ENCODE results near the gene SCCPDH.
A peak's percentile ranks its signal among the peaks of the same experiment; 100 is the strongest.

Gene SCCPDH

GRCh38 chr1:246772686-246773085 is 48.5 kb downstream of the SCCPDH start:
- TF ChIP-seq, protein P1, sequence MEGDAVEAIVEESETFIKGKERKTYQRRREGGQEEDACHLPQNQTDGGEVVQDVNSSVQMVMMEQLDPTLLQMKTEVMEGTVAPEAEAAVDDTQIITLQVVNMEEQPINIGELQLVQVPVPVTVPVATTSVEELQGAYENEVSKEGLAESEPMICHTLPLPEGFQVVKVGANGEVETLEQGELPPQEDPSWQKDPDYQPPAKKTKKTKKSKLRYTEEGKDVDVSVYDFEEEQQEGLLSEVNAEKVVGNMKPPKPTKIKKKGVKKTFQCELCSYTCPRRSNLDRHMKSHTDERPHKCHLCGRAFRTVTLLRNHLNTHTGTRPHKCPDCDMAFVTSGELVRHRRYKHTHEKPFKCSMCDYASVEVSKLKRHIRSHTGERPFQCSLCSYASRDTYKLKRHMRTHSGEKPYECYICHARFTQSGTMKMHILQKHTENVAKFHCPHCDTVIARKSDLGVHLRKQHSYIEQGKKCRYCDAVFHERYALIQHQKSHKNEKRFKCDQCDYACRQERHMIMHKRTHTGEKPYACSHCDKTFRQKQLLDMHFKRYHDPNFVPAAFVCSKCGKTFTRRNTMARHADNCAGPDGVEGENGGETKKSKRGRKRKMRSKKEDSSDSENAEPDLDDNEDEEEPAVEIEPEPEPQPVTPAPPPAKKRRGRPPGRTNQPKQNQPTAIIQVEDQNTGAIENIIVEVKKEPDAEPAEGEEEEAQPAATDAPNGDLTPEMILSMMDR (conservative IDR thresholded peaks at IDR 0.05), result no peak
- no peak overlapping the region for H3K27ac ChIP-seq

GRCh38 chr1:246773213-246773641 is 49.0 kb downstream of the SCCPDH start:
- no peak overlapping the region for H3K27ac ChIP-seq
- TF ChIP-seq, protein P1 (conservative IDR thresholded peaks at IDR 0.05), result no peak

GRCh38 chr1:246775531-246776385 is 51.5 kb downstream of the SCCPDH start:
- peak overlapping the region; percentile 84 for H3K27ac ChIP-seq
- TF ChIP-seq, protein P1 (conservative IDR thresholded peaks at IDR 0.05), result peak; percentile 43

GRCh38 chr1:246776923-246777322 is 52.7 kb downstream of the SCCPDH start:
- H3K27ac ChIP-seq, result peak overlapping the region; percentile 84
- TF ChIP-seq, protein P1 (conservative IDR thresholded peaks at IDR 0.05), result no peak

- TF ChIP-seq, protein P1 (conservative IDR thresholded peaks at IDR 0.05), result no peak
Measured at GRCh38 chr1:246778663-246779062, 54.5 kb downstream of the SCCPDH start.

GRCh38 chr1:246779561-246780175 is 55.5 kb downstream of the SCCPDH start:
- TF ChIP-seq, protein P1 (conservative IDR thresholded peaks at IDR 0.05), result no peak
- H3K27ac ChIP-seq, result no peak overlapping the region

More at GRCh38 chr1:246778663-246779062, 54.5 kb downstream of the SCCPDH start:
- no peak overlapping the region for H3K27ac ChIP-seq

DNA sequence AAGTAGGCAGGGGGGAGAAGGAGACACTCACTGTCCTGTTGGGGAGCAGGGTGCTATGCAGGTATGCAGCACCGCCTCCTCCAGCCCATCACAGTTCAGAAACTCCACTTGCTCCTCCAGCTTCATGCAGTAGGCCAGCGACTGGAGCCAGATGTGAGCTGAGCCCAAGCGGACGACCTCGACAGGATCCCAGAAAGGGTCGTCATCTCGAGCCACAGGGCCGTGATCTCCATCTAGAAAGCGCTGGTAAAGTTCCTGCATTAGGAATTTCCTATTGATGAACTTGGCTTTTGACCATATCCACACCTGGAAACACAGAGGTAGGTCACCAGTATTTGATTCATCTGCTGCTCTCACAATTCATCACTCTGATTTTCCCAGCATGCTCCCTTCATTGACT is 56.1 kb downstream of the SCCPDH start:
- H3K27ac ChIP-seq, result no peak overlapping the region
- TF ChIP-seq, protein P1 (conservative IDR thresholded peaks at IDR 0.05), result no peak

Data from VCaP (cell line).